Measurements from ENCODE around the gene UGGT2.
"Not testable (repeated sequence)": the region's sequence is repeated elsewhere in the genome, so short reads cannot be mapped to it uniquely, and the experiment has no call there.

The UGGT2 gene

DNA sequence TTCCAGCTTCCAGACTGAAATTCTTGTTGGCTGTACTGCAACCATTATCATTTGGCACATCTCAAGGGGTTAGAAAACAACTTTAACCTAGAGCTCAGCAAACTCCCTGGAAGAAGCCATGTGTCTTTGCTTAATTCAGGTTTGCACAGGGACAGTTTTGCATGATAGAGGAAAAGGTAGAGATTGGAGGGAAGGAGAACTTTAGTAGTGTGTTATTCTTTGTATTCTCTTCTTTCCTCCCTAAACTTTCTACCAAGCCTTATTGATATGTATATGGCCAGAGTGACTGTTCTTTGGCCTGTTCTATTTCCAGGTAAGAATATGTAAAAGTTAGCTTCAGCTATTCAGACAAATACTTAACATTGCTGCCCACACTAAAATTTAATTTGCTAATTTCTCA lies 53.1 kb downstream of the UGGT2 start:
- no peak overlapping the region for H3K27ac ChIP-seq
- TF ChIP-seq ZFX (IDR thresholded peaks at IDR 0.05), result no peak
- TF ChIP-seq, protein P1, sequence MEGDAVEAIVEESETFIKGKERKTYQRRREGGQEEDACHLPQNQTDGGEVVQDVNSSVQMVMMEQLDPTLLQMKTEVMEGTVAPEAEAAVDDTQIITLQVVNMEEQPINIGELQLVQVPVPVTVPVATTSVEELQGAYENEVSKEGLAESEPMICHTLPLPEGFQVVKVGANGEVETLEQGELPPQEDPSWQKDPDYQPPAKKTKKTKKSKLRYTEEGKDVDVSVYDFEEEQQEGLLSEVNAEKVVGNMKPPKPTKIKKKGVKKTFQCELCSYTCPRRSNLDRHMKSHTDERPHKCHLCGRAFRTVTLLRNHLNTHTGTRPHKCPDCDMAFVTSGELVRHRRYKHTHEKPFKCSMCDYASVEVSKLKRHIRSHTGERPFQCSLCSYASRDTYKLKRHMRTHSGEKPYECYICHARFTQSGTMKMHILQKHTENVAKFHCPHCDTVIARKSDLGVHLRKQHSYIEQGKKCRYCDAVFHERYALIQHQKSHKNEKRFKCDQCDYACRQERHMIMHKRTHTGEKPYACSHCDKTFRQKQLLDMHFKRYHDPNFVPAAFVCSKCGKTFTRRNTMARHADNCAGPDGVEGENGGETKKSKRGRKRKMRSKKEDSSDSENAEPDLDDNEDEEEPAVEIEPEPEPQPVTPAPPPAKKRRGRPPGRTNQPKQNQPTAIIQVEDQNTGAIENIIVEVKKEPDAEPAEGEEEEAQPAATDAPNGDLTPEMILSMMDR (conservative IDR thresholded peaks at IDR 0.05), result no peak

DNA sequence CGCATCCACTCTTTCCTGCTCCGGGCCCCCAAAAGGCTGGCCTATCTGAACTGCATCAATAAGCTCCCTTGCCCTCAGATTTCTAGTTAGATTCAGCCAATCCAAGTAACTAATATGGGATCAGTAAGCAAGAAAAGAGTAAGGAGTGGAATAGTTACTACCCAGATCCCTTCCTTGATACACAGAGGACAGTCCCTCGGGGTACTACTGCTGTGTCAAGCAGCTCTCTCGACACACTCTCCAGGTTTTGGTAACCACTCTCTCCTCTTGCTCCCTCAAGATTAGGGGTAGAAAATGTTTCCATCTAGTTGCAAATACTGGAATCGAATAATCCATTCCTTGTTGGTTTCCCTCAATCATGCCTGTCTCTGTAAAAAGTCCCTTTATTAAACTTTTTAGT lies 65.4 kb downstream of the UGGT2 start:
- TF ChIP-seq ZFX (IDR thresholded peaks at IDR 0.05), result no peak
- TF ChIP-seq, protein P1 (conservative IDR thresholded peaks at IDR 0.05), result no peak
- H3K27ac ChIP-seq, result no peak overlapping the region

DNA sequence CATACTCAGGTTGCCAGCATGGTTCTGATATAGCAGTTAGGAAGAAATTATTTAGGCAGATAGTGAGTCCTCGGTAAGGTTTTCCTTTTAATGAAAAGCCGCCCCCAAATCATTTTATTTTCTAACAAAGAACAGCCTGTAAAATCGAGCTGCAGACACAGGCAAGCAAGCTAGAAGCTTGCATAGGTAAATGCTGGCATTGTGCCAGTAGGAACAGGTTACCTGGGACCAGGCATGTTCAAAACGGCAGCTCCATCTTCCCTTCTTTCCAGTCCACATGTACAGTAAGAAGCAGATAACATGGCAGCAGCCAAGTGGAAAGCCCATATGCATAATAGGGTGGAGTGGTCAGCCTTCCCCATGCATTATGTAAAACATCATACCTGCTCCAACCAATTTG lies 71.1 kb downstream of the UGGT2 start:
- no peak overlapping the region for H3K27ac ChIP-seq
- TF ChIP-seq, protein P1 (conservative IDR thresholded peaks at IDR 0.05), result no peak
- no peak for TF ChIP-seq ZFX (IDR thresholded peaks at IDR 0.05)

DNA sequence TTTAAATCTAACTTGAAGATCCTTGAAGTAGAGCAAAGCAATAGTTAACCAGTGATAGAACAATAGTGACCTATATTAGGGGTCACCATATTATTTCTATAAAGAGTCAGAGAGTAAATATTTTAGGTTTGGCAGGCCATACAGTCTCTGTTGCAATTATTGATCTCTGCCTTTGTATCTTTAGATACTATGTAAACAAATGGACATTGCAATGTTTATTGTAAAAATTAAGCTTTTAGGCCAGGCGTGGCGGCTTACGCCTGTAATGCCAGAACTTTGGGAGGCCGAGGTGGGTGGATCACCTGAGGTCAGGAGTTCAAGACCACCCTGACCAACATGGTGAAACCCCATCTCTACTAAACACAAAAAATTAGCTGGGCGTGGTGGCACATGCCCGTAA lies 80.5 kb downstream of the UGGT2 start:
- not testable (repeated sequence) for H3K27ac ChIP-seq

DNA sequence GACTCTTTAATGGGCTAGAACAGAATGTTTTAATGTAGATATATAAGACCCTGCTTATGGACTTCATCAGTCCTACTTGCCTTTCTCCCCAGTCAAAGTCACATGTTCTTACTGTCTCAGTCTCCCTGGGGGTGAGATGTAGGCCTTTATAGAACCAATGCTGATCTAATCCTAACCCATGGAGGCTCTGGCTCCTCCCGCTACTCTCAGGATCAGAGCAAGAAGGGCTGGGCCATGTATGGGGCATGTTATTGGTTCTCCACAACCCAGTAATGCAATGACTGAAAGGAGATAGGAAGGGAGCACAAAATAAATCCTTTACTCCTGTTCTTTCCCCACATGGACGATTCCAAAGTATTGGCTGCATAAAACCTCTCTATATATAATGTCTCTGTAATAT lies 82.3 kb downstream of the UGGT2 start:
- TF ChIP-seq, protein P1 (conservative IDR thresholded peaks at IDR 0.05), result no peak
- TF ChIP-seq ZFX (IDR thresholded peaks at IDR 0.05), result no peak
- H3K27ac ChIP-seq, result no peak overlapping the region

DNA sequence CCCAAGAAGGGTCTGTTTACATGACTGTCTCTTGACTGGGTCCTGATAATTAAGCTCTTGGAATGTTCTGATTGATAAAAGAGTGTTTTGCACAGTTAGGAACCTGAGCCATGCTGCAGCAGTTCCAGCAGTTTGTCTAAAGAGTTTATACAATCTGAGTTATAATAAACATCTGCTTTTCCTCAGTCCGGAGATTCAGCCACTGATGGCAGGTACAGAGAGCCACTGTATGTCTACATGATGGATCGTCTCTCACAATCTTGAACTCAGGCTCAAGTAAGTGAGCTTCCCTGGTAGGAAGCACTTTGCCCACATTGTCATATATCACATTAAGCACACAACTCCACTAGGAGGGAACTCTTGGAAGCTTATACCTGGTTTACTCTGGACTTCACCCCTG lies 84.3 kb downstream of the UGGT2 start:
- no peak overlapping the region for H3K27ac ChIP-seq
- TF ChIP-seq, protein P1 (conservative IDR thresholded peaks at IDR 0.05), result no peak
- no peak for TF ChIP-seq ZFX (IDR thresholded peaks at IDR 0.05)

DNA sequence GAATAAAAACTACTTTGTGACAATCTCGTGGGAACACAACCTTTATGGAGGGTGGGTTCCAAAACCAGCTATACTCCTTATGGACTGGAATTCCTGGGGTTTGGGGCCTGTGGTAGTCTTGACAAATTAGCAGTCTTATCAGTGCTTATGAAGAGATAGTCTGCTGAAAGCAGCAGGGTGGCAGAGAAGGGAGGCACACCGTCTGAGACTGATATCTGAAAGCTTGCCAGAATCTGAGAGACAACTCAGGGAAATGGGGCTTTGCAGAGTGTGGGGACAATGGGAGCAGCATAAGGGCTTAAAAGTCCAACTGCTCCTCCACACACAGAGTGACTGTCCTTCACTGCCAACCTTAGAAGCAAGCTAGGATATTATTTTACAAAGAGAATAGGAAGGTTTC lies 95.9 kb downstream of the UGGT2 start:
- H3K27ac ChIP-seq, result no peak overlapping the region
- TF ChIP-seq ZFX (IDR thresholded peaks at IDR 0.05), result no peak
- TF ChIP-seq, protein P1 (conservative IDR thresholded peaks at IDR 0.05), result no peak

DNA sequence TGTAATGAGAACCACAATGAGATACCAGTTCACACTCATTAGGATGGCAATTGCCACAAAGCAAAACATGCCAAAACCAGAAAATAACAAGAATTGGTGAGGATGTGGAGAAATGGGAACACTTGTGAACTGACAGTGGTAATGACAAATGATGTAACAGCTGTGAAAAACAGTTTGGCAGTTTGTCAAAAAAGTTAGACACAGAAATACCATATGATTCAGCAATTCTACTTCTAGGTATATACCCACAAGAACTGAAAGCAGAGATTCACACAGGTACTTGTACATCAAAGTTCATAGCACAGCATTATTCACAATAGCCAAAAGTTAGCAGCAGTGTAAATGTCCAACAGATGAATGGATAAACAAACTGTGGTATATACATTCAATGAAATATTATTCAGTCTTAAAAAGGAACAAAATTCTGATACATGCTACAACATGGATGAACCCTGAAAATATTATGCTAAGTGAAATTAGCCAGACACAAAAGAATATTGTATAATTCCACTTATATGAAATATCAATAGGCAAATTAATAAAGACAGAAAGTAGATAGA lies 96.5 kb downstream of the UGGT2 start:
- TF ChIP-seq, protein P1 (conservative IDR thresholded peaks at IDR 0.05), result no peak
- no peak for TF ChIP-seq ZFX (IDR thresholded peaks at IDR 0.05)
- no peak overlapping the region for H3K27ac ChIP-seq

Data from C4-2B (cell line).